Ectodermal cell (in vitro differentiated cells): ENCODE results near the gene PKMYT1.

Source experiments
- H3K27ac ChIP-seq: 2 replicates; pipeline ENCODE4 v1.7.0; 2013; ENCODE audit warnings: mild to moderate bottlenecking, low read depth, low read length; ENCODE audit not compliant: insufficient read depth, poor library complexity, severe bottlenecking
- H3K27me3 ChIP-seq: 2 replicates; pipeline ENCODE4 v1.7.0; 2013; ENCODE audit warnings: mild to moderate bottlenecking, low read length; ENCODE audit not compliant: insufficient read depth, control insufficient read depth, poor library complexity, severe bottlenecking
- H3K36me3 ChIP-seq: one replicate; pipeline ENCODE4 v1.7.0; 2013; ENCODE audit warnings: low read length; ENCODE audit not compliant: control insufficient read depth, insufficient read depth
- H3K4me1 ChIP-seq: one replicate; pipeline ENCODE4 v1.7.0; 2013; ENCODE audit warnings: low read length; ENCODE audit not compliant: control insufficient read depth, insufficient read depth
- H3K4me3 ChIP-seq: 2 replicates; pipeline ENCODE4 v1.7.0; 2013; ENCODE audit warnings: low read depth, low read length, control low read depth; ENCODE audit not compliant: insufficient read depth
- H3K9me3 ChIP-seq: 2 replicates; pipeline ENCODE4 v1.7.0; 2013; ENCODE audit warnings: mild to moderate bottlenecking, low read length, moderate library complexity; ENCODE audit not compliant: control insufficient read depth
- WGBS, 2 experiments: methylation state at CpG; one replicate each; pipeline ENCODE4 v1.1.7; 2013; ENCODE audit warnings: missing lambda C conversion rate in 2 of 2; 5-methylcytosine and 5-hydroxymethylcytosine counted together

PKMYT1 gene

DNA sequence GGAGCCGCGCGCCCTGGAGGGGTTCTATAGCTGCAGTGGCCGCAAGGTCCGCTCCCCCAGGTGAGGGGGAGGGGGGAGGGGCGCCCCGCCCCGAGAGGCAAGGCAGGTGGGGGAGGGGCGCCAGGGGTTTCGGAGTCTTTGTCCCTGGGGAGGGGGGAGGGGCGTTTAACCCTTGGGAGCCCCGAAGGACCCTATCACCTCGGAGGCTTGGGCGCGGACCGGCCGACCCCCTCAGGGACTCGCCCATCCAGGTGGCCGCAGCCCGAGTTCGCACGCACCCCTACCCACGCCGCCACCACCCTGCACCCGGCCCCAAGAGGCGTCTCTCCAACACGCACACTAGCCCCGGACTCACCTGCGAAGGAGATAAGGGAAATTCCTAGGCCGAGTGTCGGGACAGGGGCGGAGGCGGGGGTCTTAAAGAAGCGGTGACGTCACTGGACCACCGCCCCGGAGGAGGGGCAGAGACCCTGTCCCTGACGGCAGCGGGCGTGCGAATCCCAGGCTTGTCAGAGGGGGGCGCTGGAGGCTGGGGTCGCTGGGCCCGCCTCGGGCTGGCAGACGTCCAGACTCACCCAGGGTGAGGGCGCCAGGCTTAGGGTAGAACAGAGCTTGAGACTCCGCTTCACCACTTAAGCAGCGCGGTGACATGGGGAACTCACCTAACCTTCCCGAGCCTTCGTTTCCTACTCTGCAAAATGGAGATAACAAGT is 37.7 kb upstream of the PKMYT1 start, which contains the start of gene CLDN6:
TSS of gene CLDN6 (minus strand) at position 390 of the 713 bp plus-strand sequence. CDS start 2,162 bp downstream, outside the sequence.
- H3K9me3 ChIP-seq = no peaks in the 10 kb centered on the region
- peak within 1 kb of the TSS; percentile 58 for H3K4me3 ChIP-seq
- peaks cover 16% of the 10 kb centered on the region for H3K27me3 ChIP-seq
- H3K27ac ChIP-seq = peak within 1 kb of the TSS; percentile 61
- WGBS, 2 experiments = 1% methylated on average over 52 of the region's 52 CpGs
- no peaks in the 10 kb centered on the region for H3K36me3 ChIP-seq
- peaks cover 31% of the 10 kb centered on the region for H3K4me1 ChIP-seq

GRCh38 chr16:3017344-3017743 is 37.1 kb upstream of the PKMYT1 start:
- H3K36me3 ChIP-seq = no peaks in the 10 kb centered on the region
- H3K4me1 ChIP-seq = peaks cover 25% of the 10 kb centered on the region
- H3K27ac ChIP-seq = peak overlapping the region; percentile 61
- H3K27me3 ChIP-seq = peaks cover 22% of the 10 kb centered on the region
- 1% methylated on average over 20 of the region's 20 CpGs for WGBS, 2 experiments
- peak overlapping the region; percentile 58 for H3K4me3 ChIP-seq
- H3K9me3 ChIP-seq = no peaks in the 10 kb centered on the region

DNA sequence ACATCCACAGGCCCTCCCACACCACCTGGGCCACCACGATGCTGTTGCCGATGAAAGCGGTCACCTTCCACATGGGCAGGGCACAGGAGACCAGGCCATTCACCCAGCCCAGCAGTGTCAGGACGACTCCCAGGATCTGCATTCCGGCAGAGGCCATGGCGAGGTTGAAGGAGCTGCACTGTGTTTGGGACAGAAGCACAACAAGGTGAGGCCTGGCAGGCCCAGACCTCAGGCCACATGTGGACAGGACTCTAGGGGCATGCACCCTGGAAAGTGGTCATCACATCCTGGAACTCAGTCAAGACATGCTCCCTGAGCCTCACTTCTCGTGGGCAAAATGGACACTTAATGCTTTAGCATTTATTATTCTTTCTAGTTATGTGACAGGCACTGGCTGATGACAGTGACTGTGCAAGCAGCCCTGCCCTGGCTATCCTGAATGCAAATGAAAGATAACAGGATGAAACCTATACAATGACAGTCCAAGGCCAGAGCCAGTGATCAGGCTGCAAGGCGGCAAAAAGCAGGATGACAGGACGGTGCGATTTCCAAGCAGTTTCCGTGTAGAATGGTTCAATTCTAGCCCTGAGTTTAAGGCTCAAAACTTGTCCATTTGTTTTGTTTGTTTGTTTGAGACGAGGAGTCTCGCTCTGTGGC is 35.7 kb upstream of the PKMYT1 start:
- Histone ChIP-seq H3K9me3 (no peaks in the 10 kb centered on the region), H3K27ac (no peak overlapping the region), H3K4me1 (peaks cover 14% of the 10 kb centered on the region), H3K36me3 (no peaks in the 10 kb centered on the region), H3K4me3 (no peak overlapping the region), H3K27me3 (peaks cover 33% of the 10 kb centered on the region)
- 84% methylated on average over 13 of the region's 13 CpGs for WGBS, 2 experiments

GRCh38 chr16:3014971-3015370 is 34.7 kb upstream of the PKMYT1 start:
- no peak overlapping the region for H3K4me3 ChIP-seq
- H3K9me3 ChIP-seq = no peaks in the 10 kb centered on the region
- H3K36me3 ChIP-seq = no peaks in the 10 kb centered on the region
- H3K27ac ChIP-seq = no peak overlapping the region
- H3K4me1 ChIP-seq = peaks cover 17% of the 10 kb centered on the region
- H3K27me3 ChIP-seq = peaks cover 33% of the 10 kb centered on the region
- WGBS, 2 experiments = 92 to 93% methylated on average over 6 of the region's 6 CpGs

DNA sequence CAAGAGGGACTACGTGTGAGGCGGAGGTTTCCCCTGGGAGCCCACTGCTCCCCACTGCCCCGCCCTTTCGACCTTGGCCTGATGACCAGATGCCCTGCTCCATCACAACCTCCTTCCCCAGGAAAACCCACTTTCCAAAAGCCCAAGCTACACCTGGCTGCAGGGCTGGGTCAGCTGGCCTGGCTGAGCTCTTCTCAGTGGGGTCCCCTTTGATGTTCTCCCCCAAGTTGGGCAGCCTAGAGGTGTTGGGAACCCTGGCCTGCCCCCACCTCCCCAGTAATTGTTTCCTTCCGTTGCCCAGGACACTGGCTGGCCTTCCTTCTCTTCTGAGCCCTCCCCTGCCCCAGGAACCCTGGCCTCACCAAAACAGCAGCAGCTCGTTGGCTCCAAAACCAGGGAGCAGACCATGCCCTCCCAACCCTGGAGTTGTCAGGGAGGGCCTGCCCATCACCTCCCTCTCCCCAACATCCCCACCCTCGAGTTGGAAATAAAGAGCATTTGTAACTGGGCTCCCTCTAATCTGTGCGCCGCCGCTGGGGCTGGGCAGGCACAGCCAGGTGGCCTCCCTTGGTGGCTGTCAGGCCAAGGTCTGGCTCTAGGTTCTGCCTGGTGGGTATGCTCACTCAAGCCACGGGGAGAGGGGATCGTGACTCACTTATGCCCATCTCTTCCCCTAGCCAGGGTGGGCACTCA is 33.9 kb upstream of the PKMYT1 start:
- Histone ChIP-seq H3K9me3 (no peaks in the 10 kb centered on the region), H3K27ac (no peak overlapping the region), H3K4me3 (no peak overlapping the region), H3K27me3 (peaks cover 33% of the 10 kb centered on the region), H3K4me1 (peaks cover 22% of the 10 kb centered on the region), H3K36me3 (no peaks in the 10 kb centered on the region)
- WGBS, 2 experiments = 79 to 81% methylated on average over 12 of the region's 12 CpGs

GRCh38 chr16:3013491-3013951 is 33.3 kb upstream of the PKMYT1 start:
- H3K27me3 ChIP-seq = peaks cover 38% of the 10 kb centered on the region
- H3K4me1 ChIP-seq = peaks cover 25% of the 10 kb centered on the region
- no peaks in the 10 kb centered on the region for H3K36me3 ChIP-seq
- no peaks in the 10 kb centered on the region for H3K9me3 ChIP-seq
- 74 to 76% methylated on average over 27 of the region's 27 CpGs for WGBS, 2 experiments
- H3K27ac ChIP-seq = no peak overlapping the region
- no peak overlapping the region for H3K4me3 ChIP-seq

DNA sequence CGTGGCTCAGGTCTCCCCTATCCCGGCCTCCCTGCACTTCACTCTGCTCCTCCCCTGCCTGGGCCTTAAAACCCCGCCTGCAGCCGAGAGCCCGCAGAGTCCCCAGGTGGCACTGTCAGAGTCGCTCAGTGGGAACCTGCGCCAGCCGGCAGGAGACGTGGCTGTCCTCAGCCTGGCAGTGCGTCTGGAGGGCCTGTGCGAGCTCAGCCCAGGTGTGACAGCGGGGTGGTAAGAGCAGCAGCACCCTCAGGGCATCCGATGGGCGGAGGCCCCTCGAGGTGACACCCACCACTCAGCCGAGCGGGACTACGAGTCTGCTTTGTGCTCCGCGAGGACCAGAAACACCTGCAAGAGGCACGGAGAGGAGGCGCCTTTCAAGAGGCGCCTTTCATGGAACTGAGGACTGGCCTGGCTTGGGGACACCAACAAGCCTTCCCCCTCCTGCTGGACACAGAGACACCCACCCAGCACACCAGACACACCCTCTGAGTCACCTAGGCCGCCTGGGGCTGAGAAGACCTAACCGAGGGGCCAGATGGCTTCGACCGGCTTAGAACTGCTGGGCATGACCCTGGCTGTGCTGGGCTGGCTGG is 32.7 kb upstream of the PKMYT1 start, which contains the start of gene CLDN9:
TSS of gene CLDN9 (plus strand) at position 96 of the 593 bp plus-strand sequence. CDS start at position 536, 440 bp downstream.
- Histone ChIP-seq H3K36me3 (no peaks in the 10 kb centered on the region), H3K4me3 (peak within 1 kb of the TSS; percentile 2)

GRCh38 chr16:3012246-3012645 is 32.0 kb upstream of the PKMYT1 start:
- Histone ChIP-seq H3K36me3 (no peaks in the 10 kb centered on the region), H3K9me3 (no peaks in the 10 kb centered on the region), H3K4me3 (peak overlapping the region; percentile 2), H3K4me1 (peaks cover 35% of the 10 kb centered on the region), H3K27me3 (peaks cover 48% of the 10 kb centered on the region), H3K27ac (no peak overlapping the region)
- 17% methylated on average over 19 of the region's 19 CpGs for WGBS, 2 experiments

More for the DNA sequence above, 32.7 kb upstream of the PKMYT1 start, which contains the start of gene CLDN9:
- peaks cover 44% of the 10 kb centered on the region for H3K27me3 ChIP-seq
- no peaks in the 10 kb centered on the region for H3K9me3 ChIP-seq
- 25 to 26% methylated on average over 27 of the region's 27 CpGs for WGBS, 2 experiments
- no peak within 1 kb of the TSS for H3K27ac ChIP-seq
- H3K4me1 ChIP-seq = peaks cover 29% of the 10 kb centered on the region

GRCh38 chr16:3010510-3010909 is 30.3 kb upstream of the PKMYT1 start:
- Histone ChIP-seq H3K27ac (no peak overlapping the region), H3K4me1 (peaks cover 35% of the 10 kb centered on the region), H3K4me3 (no peak overlapping the region), H3K27me3 (peaks cover 63% of the 10 kb centered on the region), H3K9me3 (no peaks in the 10 kb centered on the region), H3K36me3 (no peaks in the 10 kb centered on the region)
- 94 to 96% methylated on average over 7 of the region's 8 CpGs for WGBS, 2 experiments
